ENCODE data around the gene SLC4A8.

The SLC4A8 gene

DNA sequence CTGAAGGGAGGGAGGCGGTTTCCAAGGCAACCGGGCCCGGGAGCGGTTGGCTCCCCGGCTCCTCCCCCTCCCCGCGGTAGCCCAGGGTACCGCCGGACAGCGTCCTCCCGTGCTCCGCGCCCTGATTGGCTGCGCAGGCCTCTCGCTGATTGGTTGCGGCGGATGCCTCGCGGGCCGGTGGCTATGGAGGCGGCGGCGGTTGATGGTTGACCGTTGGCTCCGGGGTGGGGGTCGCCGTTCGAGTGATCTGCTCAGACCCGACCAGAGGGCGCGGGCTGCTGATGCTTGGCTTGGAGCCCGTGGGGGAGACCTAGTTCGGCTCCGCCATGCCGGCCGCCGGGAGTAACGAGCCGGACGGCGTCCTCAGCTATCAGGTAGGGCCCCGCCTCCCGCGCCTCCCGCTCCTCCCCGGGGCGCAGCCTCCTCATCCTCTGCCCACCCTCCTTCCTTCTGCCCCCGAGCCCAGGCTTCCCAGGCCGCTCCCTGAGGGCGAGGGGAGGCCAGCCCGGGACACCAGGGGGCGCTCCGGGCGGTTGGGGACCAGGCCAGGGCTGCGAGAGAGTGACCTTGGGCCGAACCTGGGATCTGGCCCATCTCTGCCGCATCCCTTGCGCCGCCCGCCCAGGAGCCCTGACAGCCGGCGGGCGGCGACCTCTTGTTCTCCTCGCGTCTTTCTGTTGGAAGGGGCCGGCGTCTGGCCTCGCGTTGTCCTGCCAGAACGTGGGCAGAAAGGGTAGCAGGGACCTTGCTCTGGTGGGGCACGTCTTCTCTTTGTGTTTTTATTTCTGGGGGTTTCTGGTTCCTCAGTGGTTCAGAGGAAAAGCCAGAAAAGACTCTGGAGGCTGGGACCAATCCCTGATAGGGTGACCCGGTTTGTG is at the start of gene SLC4A8:
SLC4A8 (plus strand) TSS at position 170 of the 878 bp plus-strand sequence; CDS start at position 327, 157 bp downstream.
- DNase-seq, result peak; percentile 98

DNA sequence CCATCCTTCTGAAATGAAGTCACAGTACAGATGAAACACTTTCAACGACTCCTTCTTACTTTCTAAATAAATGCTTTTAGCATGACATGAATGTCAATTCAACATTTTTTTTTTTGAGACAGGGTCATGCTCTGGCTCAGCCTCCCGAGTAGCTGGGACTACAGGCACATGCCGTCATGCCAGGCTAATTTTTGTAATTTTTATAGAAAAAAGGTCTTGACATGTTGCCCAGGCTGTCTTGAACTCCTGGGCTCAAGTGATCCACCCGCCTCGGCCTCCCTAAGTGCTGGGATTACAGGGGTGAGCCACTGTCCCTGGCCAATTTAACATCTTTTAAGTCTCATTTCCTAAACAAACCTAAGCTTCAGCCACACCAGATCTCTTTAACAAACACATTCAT is 49.8 kb upstream of the SLC4A8 start:
- DNase-seq, result no peak

DNA sequence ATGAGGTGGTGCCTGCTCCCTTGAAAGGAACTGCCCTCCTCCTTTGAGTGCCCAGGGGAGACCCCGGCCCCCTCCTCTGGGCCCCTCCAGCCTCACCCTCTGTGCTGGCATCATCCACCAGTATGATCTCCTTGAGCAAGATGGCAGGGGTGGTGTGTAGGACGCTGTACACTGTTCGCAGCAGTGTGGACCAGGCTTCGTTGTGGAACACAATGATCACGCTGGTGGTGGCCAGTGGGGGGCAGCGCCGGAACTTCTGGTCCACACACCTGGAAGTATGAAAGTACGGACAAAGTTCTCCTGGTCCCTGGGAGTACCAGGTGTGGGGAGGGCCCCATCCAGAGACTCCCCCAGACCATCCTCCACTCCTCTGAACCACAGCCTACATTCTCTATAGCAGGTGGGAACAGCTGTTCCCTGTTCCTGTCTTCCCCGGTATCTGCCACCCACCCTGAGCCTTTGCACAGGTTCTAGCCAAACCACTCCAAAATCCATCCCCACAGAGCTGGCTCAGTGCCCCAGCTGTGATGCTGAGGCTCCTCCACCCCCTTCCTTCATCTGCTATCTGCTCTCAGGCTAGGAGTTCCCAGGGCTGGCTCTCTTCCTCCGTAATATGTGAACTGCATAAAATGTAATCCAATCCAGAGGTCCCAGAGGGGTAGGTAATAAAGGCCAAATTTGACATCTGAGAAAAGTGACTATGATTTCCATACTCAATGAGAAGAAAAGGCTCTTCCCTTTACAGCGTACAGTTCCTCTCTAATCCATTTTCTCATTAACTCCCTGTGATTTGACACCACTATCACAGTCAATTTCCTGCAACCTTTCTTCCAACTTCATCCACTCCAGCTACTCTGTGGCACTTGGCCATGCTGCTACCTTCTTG is 47.3 kb upstream of the SLC4A8 start:
- DNase-seq, result no peak

DNA sequence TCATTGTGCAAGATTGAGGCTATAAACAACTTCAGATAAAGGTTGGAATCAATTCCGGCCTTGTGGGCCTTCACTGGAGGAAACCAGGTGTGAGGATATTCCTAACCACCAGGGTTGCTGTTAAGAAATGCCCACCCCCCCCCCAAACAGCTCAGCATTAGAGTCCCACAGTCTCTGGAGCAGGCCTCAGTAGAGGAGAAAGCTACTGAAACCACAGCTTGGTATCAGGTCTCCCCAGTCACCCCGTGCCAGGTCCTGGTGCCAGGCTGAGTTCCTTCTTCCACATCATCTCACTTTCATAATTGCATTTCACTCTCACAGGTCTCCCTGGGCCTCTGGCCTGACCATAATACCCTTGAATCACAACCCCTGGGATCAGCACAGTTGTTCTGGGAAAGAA is 45.9 kb upstream of the SLC4A8 start:
- DNase-seq, result no peak

DNA sequence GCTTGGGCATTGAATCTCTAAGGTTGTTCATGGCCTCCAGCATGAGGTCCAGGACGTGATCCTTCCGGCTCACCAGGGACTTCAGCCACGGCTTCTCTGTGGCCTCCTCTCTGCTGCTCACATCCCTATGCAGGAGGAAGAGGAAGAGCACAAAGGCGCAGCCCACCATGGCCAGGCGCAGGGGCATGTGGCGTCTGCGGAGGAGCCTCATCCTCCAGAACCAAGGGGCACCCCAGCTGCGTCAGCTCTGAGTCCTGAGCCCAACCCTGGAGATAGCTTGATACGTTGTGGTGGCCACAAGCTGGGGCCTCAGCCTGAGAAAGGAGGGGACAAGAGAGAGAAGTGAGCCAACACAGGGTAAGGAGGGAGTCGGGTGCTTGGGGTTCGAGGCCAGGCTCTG is 45.1 kb upstream of the SLC4A8 start:
- DNase-seq, result no peak

DNA sequence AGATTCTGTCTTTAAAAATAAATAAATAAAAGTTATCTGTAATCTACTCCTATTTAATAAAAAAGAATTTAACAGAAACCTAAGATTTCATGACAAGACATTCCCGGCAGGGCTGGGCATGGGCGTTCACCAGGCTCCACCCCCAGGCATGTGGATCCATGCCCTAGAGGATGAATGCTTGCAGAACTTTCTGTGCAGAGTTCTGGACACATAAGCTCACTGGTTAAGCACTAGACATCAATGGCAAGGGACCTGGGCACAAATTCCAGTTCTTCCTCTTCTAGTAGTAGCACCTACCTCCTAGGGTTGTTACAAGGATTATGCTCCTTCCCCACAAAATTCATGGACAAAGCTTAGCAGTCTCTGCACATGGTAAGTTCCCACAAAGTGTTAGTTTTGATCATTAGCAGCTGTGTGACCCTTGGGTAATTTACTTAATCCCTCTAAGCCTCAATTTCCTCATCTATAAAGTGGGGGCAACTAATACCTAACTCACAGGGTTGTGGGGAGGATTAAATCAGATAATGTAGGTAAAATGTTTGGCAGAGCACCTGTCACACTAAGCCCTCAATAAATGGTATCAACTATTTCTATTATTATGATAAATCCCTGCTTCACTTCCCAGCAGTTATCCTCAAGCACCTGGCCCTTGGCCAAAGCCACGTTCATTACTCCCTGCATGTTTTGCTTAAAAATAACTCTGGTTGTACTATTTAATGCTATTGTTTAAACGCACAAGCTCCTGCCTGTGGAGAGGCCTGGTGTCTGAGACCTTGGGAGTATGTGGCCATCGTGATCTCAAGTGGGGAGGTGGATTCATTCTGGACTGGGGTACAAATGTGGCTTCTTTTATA is 43.2 kb upstream of the SLC4A8 start:
- no peak for DNase-seq

DNA sequence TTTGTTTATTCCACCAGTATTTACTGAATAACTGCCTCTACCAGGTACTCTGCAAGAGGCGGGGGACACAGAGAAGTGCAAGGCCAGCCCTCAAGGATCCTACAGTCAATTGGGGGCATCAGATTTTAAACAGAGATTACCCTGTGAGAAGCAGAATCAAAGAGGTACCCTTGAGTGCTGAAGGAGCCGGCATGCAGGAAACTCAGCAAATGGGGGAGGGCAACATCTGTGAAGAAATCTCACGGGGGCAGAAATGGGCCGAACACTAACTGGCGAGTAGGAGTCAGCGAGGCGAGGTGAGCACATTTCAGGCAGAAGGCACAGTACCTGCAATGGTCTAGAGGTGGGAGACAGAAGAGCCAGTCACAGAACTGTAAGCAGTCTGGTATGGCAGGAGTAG is 42.5 kb upstream of the SLC4A8 start:
- DNase-seq, result no peak

DNA sequence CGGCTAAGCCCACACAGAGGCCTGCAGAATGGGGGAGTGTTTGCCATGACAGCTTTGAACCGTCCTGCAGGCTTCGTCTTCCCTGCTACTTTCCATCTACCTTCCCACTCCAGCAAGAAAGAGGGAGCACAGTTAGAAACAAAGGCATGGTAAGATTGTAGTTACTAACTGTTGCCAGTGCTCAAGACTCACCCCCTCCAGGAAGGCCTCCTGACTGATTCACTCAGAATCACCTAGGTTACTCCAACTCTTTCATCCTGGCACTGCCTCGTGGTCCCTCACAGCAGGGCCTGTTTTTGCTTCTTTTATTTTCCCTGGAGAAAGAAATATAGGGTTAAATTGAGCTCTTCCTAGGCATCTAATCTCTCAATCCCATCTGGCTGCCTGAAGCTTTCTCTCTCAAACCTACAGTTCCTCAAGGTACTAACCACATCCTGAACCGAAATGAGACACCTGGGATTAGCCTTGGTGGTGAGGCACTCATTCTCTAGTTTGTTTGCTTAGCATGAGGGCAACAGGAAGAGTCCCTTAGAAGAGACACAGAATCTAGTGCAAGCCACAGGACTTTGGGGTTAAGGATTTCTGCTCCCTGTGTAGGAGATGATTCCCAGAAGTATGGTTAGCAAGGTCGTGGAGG is 41.2 kb upstream of the SLC4A8 start:
- DNase-seq, result no peak

DNA sequence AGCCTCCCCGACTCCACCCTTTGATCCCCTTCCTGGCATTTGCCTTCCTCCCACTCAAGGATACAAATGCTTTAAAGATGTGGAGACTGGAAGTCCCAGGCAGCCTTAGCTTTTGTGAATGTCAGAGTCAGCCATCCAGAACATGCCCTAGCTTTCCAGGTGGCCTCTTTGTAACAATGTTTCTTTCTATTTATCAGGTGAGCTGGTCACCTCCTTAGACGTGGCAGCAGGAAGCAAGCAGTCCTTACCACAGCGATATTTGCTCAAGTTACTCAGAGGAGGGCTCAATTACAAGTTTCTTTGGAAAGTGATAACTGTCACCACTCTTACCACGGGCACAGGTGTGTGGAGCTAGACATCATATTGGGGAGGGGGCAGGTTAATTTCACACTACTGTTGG is 38.3 kb upstream of the SLC4A8 start:
- DNase-seq, result no peak

DNA sequence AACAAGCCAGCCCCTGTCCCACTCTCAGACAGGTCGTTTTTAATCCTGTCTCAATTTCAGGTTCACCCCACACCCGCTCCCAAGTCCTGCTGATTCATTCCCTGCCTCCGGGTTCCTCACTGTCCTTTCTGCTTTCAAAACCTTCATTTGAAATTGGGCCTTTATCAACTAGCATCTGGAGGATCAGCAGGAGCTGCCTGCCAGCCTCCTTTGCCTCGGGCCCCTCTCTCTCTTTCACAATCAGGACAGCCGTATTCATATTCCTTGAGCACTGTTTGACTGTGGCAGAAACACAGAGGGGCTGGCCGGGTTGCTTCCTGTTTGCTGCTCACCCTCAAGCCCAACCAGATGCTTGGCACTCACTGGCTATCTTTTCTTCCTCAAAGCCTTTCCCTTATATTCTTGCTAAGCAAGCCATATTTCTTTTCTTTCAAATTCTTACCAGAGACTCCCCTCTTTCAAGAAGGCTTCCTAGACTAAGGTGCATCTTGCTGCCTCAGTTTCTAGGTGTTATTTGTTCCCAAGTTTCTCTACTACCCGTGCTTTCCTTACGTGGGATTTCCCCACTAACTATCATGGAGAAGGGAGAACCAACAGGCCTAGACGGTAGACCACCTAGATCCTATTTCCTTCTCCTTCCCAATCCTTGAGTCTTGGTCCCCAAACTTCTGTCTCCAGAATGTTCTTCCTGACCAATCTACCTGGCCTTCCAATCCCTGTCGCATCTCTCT is 36.4 kb upstream of the SLC4A8 start:
- peak; percentile 40 for DNase-seq

DNA sequence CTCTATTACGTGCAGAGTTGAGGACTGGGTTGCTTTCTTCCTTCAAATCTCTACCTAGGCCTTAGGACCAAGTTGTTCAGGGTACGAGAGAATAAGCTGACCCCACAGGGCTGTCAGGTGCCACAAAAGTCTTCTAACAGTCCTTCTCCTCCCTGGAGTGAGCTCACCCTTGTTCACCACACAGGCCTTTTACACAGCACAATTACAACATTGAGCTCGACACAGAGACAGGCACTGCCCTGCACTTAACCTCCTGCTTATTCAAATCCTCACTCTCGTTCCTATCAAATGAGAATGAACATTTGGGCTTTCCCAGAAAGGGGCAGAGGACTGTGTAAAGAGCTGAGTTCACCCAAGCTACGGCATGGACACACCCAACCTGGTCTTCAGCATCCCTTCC is 35.8 kb upstream of the SLC4A8 start:
- DNase-seq, result peak; percentile 66

DNA sequence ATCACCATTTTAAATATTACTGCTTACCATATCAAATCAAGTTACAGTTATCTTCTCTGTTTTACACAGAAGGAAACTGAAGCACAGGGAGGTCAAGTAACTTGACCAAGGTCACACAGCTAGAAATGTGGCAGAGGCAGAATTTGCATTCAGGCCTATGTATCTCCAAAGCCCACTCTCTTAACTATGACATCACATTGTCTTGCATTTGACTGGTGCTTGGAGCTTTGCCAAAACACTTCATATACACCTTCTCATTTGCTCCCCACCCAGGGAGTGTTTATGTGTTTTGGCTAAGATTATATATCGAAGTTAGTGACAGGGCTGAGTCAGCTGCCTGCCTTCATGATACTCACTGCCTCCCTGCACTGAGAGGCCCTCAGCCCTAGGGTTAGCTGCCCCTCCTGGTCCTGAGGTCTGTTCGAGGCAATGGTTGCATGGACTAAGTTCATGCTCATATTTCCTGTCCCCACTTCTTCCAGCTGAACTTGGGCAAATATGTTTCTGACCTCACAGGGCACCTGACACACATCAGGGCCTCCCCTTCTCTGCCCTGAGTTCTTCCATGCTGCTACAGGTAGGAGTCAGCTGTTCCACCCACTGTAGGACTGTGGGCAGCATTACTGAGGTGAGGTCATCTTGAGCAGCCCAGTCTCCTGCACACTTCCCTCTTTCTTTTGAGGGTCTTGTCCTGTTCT is 35.2 kb upstream of the SLC4A8 start:
- DNase-seq, result no peak

DNA sequence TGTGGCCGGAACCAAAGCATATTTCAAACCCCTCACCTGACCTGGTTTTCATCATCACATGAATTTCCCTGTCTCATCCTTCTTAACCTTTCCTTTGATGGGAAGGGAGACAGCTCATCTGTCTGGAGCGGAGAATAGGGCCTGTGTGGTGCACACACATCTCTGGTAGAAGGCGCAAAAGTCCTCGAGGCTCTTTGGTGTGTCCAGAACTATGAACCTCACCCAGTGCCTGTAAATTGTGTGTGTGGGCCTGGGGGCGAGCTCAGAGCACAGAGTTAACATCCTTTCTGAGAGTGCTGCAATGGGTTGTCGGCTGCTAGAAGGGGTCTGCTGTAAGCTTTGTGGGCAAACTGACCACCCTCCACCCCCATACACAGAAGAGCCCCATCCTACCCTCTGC is 34.2 kb upstream of the SLC4A8 start:
- no peak for DNase-seq

DNA sequence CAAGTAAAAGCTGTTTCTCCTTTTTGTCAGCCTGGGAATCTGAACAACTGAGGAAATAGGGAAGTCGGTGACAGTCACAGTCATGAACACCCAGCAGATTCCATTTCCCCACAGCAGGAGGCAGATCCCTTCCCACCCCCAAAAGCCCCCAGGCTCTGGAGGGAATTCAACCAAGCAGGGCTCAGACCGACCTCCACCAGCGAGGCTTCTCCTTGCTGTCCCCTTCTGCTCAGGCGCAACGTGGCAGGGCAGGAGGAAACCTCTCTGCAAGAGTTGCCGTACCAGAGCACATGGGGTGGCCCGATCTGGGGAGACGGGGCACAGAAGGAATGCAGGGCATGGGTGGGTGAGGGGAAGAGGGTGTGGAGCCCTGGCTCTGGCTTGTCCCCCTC is 33.7 kb upstream of the SLC4A8 start:
- peak; percentile 63 for DNase-seq

DNA sequence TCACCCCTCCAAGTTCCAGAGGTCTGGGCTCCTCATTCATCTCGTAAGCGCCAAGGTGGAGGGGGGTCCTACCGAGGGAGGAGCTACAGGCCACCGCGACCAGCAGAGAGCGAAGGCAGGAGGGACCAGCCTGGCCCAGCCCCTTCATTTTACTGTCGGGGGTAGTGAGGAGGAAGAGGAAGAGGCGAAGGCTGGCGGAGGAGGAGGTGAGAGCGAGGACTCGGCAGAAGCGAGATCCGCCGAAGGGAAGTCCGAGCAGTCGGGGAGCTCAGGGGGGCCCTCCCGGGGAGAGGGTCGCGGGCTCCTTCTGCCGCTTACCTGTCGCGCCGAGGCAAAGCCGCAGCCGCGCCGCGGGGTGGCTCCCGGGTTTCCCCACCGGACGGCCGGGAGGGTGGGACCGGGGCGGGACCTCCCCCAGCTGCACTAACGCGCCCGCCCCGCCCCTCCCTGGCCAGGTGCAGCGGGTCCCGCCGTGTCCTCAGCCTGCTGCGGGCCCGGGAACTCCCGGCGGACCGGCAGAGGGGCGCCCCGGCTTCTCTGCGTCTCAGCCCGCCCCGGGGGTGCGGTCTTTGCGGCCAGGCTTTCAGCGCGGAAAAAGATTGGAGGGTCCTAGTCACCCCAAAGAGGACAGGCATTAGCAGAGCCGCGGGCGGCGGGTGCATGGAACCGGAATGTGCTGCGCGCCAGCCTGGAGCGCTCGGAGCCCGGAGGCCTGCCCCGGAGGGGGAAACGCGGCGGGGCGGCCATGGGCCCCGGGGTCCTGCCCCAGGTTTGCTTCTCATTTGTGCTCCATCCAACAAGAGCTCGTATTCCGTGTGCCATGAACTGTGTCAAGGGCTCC is 33.1 kb upstream of the SLC4A8 start, which contains the start of gene GALNT6:
GALNT6 (minus strand) TSS at position 124 of the 841 bp plus-strand sequence. CDS start 11,625 bp downstream, outside the sequence.
- peak; percentile 63 for DNase-seq

DNA sequence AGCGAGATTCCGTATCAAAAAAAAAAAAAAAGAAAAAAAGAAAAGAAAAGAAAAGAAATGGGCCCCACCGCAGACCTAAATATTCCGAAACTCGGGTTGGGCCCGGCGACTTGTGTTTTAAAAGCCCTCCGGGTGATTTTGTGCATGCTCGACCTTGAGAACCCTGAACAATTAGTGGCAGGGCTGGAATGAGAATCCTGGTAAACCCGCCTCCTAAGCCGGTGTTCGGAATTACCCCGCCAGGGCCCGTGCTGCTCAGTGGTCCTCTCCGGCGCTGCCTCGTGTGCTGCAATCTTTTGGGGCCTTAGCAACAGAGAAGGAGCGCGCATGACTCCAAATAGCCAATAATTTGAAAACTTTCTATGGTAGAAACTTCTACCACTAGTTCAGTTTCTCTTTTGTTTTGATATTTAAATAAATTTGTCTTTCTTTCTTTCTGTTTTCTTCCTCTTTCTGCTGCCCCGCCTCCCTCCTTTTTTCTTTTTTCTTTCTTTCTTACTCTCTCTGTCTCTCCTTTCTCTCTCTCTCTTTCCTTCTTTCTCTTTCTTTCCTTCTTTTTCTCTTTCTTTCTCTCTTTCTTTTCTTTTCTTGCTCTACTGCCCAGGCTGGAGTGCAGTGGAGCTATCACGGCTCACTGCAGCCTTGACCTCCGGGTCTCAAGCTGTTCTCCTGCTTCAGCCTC is 31.9 kb upstream of the SLC4A8 start:
- peak; percentile 44 for DNase-seq

DNA sequence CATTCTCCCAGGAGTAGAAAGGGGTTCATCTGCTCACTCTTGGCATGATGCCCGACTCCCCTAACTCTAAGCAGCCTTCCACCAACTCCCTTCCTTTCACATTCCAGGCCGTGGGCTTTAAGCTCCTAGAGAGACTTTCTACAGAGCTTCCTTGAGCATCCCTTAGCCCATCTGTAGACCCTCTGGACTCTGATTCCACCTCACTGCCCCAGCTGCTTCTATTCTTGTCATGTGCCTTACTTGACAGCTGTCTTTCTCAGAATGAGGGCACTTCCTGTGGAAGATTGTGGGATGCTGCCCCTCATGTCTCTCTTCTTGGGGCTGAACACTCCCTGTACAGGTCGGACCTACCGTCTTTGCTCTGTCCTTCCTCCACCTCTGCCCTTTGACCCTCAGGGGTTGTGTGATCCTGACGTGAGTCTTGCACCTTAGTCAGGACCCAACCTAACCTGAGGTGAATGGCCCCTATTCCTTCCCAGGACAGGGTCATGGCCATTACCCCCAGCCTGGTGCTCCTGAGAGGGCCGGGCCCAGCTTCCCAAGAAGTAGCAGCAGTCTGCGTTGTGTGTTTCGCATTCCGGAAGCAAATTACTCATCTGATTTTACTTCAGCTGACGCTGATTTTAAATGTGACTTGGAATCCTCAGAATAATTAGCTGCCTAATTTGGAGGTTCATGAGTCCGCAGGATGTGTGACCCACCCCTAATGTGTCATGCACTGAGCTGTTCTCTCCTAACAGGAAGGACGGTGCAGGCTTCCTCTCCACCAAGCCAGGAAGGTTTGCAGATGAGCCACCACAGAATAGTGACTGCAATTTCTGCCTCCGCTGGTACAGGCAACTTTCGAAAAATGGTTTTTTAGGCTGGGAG is 30.7 kb upstream of the SLC4A8 start:
- no peak for DNase-seq

Measured in midbrain (tissue), 1 donor.